Measurements from ENCODE around the gene IL1RAPL2.
"Not testable (repeated sequence)": the region's sequence is repeated elsewhere in the genome, so short reads cannot be mapped to it uniquely, and the experiment has no call there.

The IL1RAPL2 gene

GRCh38 chrX:105038672-105039328, 472.8 kb downstream of the IL1RAPL2 start:
- no peak for DNase-seq

GRCh38 chrX:105050921-105051320, 484.9 kb downstream of the IL1RAPL2 start:
- no peak for DNase-seq

GRCh38 chrX:105051364-105051763, 485.4 kb downstream of the IL1RAPL2 start:
- no peak for DNase-seq

GRCh38 chrX:105052926-105053325, 486.9 kb downstream of the IL1RAPL2 start:
- DNase-seq = no peak

GRCh38 chrX:105063743-105064142, 497.7 kb downstream of the IL1RAPL2 start:
- no peak for DNase-seq

- no peak for DNase-seq
Measured at GRCh38 chrX:105098201-105098600, 532.2 kb downstream of the IL1RAPL2 start.

GRCh38 chrX:105098812-105099211, 532.8 kb downstream of the IL1RAPL2 start:
- DNase-seq = no peak

- no peak for DNase-seq
Measured at GRCh38 chrX:105101378-105101777, 535.4 kb downstream of the IL1RAPL2 start.

GRCh38 chrX:105109936-105110335, 543.9 kb downstream of the IL1RAPL2 start:
- no peak for DNase-seq

GRCh38 chrX:105114554-105115130, 548.6 kb downstream of the IL1RAPL2 start:
- DNase-seq = no peak

GRCh38 chrX:105115596-105116320, 549.8 kb downstream of the IL1RAPL2 start:
- DNase-seq = not testable (repeated sequence)

- DNase-seq = no peak
Measured at GRCh38 chrX:105116486-105116885, 550.5 kb downstream of the IL1RAPL2 start.

GRCh38 chrX:105117621-105118020, 551.6 kb downstream of the IL1RAPL2 start:
- no peak for DNase-seq

GRCh38 chrX:105120463-105120862, 554.5 kb downstream of the IL1RAPL2 start:
- DNase-seq = no peak

- no peak for DNase-seq
Measured at GRCh38 chrX:105121186-105121585, 555.2 kb downstream of the IL1RAPL2 start.

GRCh38 chrX:105126201-105126600, 560.2 kb downstream of the IL1RAPL2 start:
- DNase-seq = no peak

GRCh38 chrX:105134273-105134672, 568.3 kb downstream of the IL1RAPL2 start:
- no peak for DNase-seq

GRCh38 chrX:105136786-105137185, 570.8 kb downstream of the IL1RAPL2 start:
- no peak for DNase-seq

- no peak for DNase-seq
Measured at GRCh38 chrX:105150036-105150435, 584.0 kb downstream of the IL1RAPL2 start.

GRCh38 chrX:105150557-105150956, 584.6 kb downstream of the IL1RAPL2 start:
- DNase-seq = no peak

GRCh38 chrX:105167233-105167632, 601.2 kb downstream of the IL1RAPL2 start:
- no peak for DNase-seq

- DNase-seq = no peak
Measured at GRCh38 chrX:105168577-105168976, 602.6 kb downstream of the IL1RAPL2 start.

GRCh38 chrX:105173071-105173470, 607.1 kb downstream of the IL1RAPL2 start:
- no peak for DNase-seq

- DNase-seq = no peak
Measured at GRCh38 chrX:105179644-105180043, 613.6 kb downstream of the IL1RAPL2 start.
